GM12872 (cell line): ENCODE measurements around the gene DPF3.

Source experiments
- TF ChIP-seq, protein P1 (sequence below): IDR thresholded peaks from 3 replicates; pipeline ENCODE4 v1.5.1; 2011; ENCODE audit warnings: low read depth, mild to moderate bottlenecking, low read length, moderate library complexity; ENCODE audit not compliant: insufficient read depth

DPF3 gene

DNA sequence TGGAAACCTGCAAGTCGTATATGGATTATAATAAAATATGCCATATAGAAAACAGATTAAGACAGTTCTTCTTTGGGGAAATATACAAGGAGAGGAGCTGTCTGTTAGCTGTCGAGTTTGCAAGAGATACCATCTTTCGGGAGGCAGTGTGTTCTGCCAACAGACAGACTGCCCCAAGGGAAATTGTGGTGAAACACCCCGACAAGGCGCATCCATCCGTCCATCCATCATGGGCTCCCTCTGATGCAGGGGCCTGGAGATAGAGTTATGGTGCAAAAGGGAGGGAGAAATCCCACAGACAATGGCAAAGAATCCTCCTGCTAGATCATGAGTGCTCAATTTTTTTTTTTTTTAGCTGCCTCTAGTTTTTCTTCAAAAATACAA lies 156.3 kb downstream of the DPF3 start:
- TF ChIP-seq, protein P1, sequence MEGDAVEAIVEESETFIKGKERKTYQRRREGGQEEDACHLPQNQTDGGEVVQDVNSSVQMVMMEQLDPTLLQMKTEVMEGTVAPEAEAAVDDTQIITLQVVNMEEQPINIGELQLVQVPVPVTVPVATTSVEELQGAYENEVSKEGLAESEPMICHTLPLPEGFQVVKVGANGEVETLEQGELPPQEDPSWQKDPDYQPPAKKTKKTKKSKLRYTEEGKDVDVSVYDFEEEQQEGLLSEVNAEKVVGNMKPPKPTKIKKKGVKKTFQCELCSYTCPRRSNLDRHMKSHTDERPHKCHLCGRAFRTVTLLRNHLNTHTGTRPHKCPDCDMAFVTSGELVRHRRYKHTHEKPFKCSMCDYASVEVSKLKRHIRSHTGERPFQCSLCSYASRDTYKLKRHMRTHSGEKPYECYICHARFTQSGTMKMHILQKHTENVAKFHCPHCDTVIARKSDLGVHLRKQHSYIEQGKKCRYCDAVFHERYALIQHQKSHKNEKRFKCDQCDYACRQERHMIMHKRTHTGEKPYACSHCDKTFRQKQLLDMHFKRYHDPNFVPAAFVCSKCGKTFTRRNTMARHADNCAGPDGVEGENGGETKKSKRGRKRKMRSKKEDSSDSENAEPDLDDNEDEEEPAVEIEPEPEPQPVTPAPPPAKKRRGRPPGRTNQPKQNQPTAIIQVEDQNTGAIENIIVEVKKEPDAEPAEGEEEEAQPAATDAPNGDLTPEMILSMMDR: no peak

DNA sequence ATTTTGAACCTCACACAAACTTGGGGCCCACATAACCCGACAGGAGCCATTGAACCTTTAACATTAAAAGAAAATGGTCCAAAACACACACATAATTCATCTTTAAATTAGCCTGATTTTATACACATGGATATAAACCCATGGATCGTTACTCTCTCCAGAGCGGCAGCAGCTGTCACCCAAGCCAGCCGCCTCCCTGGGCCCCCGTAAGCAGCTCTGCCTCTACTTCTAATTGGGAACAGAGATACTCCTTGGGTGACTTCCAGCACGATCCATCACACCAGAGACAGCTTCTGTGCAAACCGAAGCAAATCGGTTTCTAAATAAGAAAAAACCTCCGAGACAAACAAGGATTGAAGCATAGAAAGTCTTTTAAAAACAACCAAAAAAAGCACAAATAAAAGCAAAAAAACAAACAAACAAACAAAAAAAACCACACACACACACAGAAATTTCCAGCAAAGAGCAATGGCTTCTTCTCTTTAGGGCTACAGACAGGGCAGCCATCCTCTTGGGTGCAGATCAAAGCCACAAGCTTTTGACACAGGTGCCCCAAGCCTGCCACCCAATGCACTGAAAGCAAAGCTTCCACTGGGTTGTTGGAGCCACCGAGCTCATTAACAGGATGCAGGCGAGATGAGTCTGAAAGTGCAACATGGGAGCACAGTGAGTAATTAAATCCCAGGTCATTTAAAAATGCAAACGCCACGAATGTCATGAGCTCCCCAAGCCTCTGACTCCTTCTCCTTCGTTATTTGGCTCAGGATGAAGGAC lies 156.9 kb downstream of the DPF3 start:
- TF ChIP-seq, protein P1: no peak

DNA sequence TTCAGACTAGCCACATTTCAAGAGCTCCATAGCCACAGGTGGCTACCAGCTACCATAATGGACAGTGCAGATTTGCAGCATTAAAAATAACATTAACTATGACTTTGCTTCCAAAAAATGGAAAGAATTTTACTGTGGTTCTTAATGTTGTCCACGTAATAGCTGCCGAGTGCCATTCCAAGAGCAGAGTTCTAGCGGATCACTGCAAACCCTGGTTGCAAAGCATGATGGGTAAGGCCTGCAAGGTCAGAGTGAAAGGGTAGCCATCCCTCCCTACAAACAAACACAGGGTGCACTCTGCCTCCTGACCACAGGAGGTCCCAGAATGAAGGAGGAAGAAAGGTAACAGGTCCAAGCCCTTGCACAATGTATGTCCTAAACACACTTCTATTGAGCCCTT lies 157.6 kb downstream of the DPF3 start:
- TF ChIP-seq, protein P1: peak; percentile 6; the same call in 1 of the 3 replicates

DNA sequence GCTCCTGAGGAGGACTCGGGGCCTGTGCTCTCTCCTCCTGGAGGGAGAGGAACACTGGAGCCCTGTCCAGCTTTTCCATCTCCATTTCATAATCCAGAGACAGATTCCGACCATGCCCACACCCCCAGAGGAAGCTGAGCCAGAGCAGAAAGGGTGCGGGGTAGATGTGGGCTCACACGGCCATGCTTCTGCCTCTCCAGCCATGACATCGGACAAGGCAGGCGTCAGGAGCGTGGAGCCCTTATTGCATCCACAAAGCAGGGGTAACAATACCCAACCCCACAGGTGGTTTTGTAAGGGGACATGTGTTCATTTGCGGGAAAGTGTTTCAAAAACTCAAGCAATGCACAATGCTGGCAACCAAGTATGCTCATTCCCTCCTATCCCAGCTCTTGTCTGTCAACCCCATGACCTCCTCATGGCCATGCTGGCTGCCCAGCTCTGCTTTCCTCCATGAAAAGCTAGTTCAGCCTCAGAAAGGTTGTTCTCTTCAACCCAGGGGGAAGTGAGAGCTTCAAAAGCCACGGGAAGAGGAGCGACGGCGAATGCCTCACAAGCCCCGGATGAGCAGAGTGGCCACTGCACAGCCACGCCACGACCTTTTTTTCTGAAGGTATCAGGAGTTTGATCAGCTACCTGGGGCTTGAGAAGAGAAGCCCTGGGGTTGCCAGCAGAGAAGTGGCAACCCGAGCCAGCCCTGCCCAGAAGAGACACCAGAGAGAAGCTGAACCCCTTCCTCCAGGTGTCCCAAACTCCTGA lies 161.7 kb downstream of the DPF3 start:
- TF ChIP-seq, protein P1: no peak

DNA sequence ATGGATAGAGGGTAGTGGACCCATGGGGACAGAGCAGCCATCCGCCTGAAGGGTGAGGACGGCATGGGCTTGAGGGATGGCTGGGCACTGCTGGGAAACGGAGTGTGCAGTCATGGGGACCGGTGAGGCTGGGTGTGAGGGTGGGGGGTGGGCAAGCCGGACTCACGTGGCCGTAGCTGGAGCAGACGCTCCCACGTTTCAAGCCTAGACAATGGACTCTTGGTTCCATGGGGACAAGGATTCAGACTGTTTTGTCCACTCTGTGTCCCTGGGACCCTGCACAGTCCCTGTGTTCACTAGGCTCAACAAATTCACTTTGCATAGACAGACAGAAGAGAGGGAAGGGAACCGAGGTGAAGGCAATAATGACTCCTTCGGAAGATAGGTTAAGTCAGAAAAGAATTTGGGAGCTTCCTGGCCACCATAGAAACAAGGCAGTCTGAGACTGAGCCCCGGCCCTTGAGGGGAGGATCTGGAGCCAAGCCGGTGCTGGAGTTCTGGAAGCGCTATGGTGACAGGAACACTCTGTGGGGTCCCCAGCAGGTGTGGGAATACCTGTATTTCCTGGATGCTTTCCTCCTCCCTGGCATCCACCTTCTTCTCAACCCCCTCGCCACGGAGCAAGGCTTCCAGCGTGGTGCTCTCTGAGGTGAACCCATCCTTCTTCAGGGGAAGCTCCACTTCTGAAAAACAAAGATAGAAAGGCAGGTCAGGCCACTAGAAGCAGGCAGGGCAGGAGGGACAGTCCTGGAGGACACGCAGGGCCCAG lies 162.5 kb downstream of the DPF3 start:
- TF ChIP-seq, protein P1: no peak

DNA sequence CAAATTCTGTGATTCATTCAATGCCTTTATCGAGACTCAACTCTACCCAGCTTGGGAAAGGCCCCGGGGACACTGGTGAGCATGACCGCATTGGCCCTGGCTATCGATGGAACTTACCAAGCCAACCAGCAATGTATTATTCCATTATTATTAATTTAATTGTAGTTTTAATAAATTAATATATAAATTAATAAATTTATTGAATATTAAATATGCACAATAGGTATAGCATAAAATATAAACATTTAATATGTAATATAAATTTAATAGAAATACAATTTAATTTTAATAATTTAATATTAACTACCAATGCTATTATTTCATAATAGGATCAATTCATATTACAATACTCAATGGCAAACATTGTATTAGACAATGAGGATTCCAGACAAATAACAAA lies 163.4 kb downstream of the DPF3 start:
- TF ChIP-seq, protein P1: no peak

DNA sequence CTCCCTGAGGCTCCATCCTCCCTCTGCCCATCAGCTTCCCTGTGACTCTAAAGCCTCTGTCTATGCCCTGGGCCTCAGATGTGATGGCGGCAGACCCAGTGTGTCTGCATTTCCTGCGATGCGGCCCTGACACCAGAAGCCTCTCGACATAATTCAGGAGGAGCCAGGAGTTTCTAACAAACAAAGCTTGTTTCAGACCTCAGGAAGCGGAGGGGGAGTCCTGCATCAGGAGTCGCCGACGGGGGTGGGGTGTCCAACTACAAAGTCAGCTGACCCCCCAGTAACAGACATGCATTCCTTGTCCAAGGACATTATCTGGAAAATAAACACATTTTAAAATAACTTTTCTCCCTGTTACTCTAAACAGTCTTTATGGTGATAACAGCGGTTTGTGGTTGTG lies 167.5 kb downstream of the DPF3 start:
- TF ChIP-seq, protein P1: no peak
